ENCODE data around the gene FGF14. TPM values are rescaled to one million over a fixed set of nuclear protein-coding genes. Genes with fewer than 3 reads are reported as not detected.

Gene FGF14
- total and polyA plus RNA-seq, 2 donors (not counting 3 experiments of a cell fraction or from before 2014, with no cell fraction given), result not detected

DNA sequence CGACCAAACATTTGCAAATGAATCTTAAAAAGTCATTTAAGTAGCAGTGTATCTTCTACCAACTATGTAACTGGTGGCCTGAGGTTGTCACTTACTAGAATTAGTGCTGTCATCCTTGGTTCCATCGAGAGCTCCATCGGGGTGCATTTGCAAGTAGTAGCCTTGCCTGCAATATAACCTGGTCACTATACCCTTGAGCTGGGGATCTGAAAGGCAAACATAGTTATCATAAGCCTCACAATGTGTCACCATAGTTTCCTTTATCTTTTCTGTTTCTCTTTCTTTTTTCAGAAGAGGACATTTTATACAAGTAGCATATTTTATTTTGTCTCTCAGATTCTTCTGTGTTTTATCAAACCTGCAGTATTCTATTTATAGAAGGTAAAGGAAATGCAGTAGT, 526.8 kb downstream of the FGF14 start:
- FAIRE-seq (no peak), DNase-seq (ENCODE audit: low read depth, low spot score) (no peak)
- Histone ChIP-seq H3K4me2 (ENCODE audit: insufficient read depth, low read length) (no peak overlapping the region), H3K4me1 (ENCODE audit: control insufficient read depth, extremely low read depth, insufficient read depth, low read length) (no peaks in the 10 kb centered on the region), H3K27ac (ENCODE audit: insufficient read depth, low read depth, low read length) (no peak overlapping the region), H3K9me3 (replicated peaks; ENCODE audit: control insufficient read depth, insufficient read depth, low read length) (no peaks in the 10 kb centered on the region), H3K27me3 (ENCODE audit: control insufficient read depth in 2 of 2, insufficient read depth in 2 of 2, low read length in 2 of 2) (no peaks in the 10 kb centered on the region), H4K20me1 (replicated peaks; ENCODE audit: control insufficient read depth, extremely low read depth, insufficient read depth, low read length) (no peaks in the 10 kb centered on the region), H3K79me2 (ENCODE audit: control insufficient read depth, insufficient read depth, low read length) (no peaks in the 10 kb centered on the region), H3K9ac (replicated peaks; ENCODE audit: extremely low read depth, insufficient read depth, low read length) (no peak overlapping the region), H3K9me1 (replicated peaks; ENCODE audit: control insufficient read depth, extremely low read depth, insufficient read depth, low read length) (no peaks in the 10 kb centered on the region), H3K4me3 (replicated peaks in 1 of 3; ENCODE audit: insufficient read depth in 1 of 3, low read depth in 1 of 3, low read length in 3 of 3) (no peak overlapping the region), H2AFZ (ENCODE audit: low read depth, low read length) (no peak overlapping the region), H3K36me3 (ENCODE audit: control insufficient read depth in 2 of 2, extremely low read depth in 1 of 2, insufficient read depth in 2 of 2, low read length in 2 of 2) (no peaks in the 10 kb centered on the region)
- POLR2A ChIA-PET, result no interaction called here
- dilution Hi-C loops (cut with MboI; ENCODE audit: extremely low pct_ligation_motif_present, low sequenced_read_pairs) (no loop called here), intact Hi-C loops (cut with micrococcal nuclease) (no loop called here)
- BruUV-seq (replicated peaks), result no TSS peak
- CTCF ChIA-PET, result no interaction called here
- TF ChIP-seq FOS (IDR thresholded peaks at IDR 0.05; ENCODE audit: borderline replicate concordance, insufficient read depth, low read length) (no peak), POLR2AphosphoS5 (IDR thresholded peaks at IDR 0.05; ENCODE audit: insufficient read depth, low read depth, low read length) (no peak), EZH2 (IDR thresholded peaks at IDR 0.05; ENCODE audit: borderline replicate concordance, low read depth, low read length, severe bottlenecking) (no peak), CTCF (IDR thresholded peaks at IDR 0.05; ENCODE audit: extremely low read depth in 1 of 2, insufficient read depth in 1 of 2, low read depth in 1 of 2, low read length in 2 of 2) (no peak), JUN (IDR thresholded peaks at IDR 0.05; ENCODE audit: borderline replicate concordance, insufficient read depth, insufficient read length, low read depth) (no peak), MYC (IDR thresholded peaks at IDR 0.05; ENCODE audit: low read depth, low read length) (no peak), POLR2A (IDR thresholded peaks at IDR 0.05; ENCODE audit: low read depth, low read length) (no peak), MAX (IDR thresholded peaks at IDR 0.05; ENCODE audit: insufficient read depth, insufficient read length) (no peak)
